SK-N-SH treated with all-trans-retinoic acid at 6 μM for 48 hours (cell line): ENCODE measurements around the gene NTNG1.

Experiments
- GLIS3 ChIP-seq: fragments of 250-450 bp; sonication (Bioruptor Pico); IDR thresholded peaks from 2 replicates; pipeline ENCODE4 v1.5.0; 2020; ENCODE audit warnings: mild to moderate bottlenecking, moderate library complexity
- RARB ChIP-seq: fragments of 250-450 bp; sonication (Bioruptor Pico); IDR thresholded peaks from 2 replicates; pipeline ENCODE4 v1.8.0; 2021; ENCODE audit warnings: mild to moderate bottlenecking, moderate library complexity
- TOX ChIP-seq: fragments of 250-450 bp; sonication (Bioruptor Pico); IDR thresholded peaks from 2 replicates; pipeline ENCODE4 v1.8.0; 2021; ENCODE audit warnings: mild to moderate bottlenecking, moderate library complexity, borderline replicate concordance
- TSHZ2 ChIP-seq: fragments of 250-450 bp; sonication (Bioruptor Pico); IDR thresholded peaks from 2 replicates; pipeline ENCODE4 v1.5.0; 2020; ENCODE audit warnings: mild to moderate bottlenecking, moderate library complexity
- ZFP30 ChIP-seq: fragments of 450-650 bp; formaldehyde crosslinking; IDR thresholded peaks from 2 replicates; pipeline ENCODE4 v1.5.0; 2022; ENCODE audit warnings: mild to moderate bottlenecking, moderate library complexity
- TF ChIP-seq, protein P1 (sequence below): fragments of 250-450 bp; sonication (Bioruptor Pico); IDR thresholded peaks from 2 replicates; pipeline ENCODE4 v1.5.1; 2020; ENCODE audit warnings: low read depth, mild to moderate bottlenecking, moderate library complexity
- TF ChIP-seq, protein P2 (sequence below): fragments of 250-450 bp; sonication (Bioruptor Pico); IDR thresholded peaks from 2 replicates; pipeline ENCODE4 v1.8.0; 2020; ENCODE audit warnings: mild to moderate bottlenecking, moderate library complexity, borderline replicate concordance

- TF ChIP-seq TOX (no peak), TSHZ2 (CRISPR knock-in tag) (no peak), ZFP30 (CRISPR knock-in tag) (no peak), GLIS3 (CRISPR knock-in tag) (no peak), RARB (CRISPR knock-in tag) (no peak)
- TF ChIP-seq, protein P1, sequence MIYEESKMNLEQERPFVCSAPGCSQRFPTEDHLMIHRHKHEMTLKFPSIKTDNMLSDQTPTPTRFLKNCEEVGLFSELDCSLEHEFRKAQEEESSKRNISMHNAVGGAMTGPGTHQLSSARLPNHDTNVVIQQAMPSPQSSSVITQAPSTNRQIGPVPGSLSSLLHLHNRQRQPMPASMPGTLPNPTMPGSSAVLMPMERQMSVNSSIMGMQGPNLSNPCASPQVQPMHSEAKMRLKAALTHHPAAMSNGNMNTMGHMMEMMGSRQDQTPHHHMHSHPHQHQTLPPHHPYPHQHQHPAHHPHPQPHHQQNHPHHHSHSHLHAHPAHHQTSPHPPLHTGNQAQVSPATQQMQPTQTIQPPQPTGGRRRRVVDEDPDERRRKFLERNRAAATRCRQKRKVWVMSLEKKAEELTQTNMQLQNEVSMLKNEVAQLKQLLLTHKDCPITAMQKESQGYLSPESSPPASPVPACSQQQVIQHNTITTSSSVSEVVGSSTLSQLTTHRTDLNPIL (CRISPR knock-in tag): no peak
- TF ChIP-seq, protein P2, sequence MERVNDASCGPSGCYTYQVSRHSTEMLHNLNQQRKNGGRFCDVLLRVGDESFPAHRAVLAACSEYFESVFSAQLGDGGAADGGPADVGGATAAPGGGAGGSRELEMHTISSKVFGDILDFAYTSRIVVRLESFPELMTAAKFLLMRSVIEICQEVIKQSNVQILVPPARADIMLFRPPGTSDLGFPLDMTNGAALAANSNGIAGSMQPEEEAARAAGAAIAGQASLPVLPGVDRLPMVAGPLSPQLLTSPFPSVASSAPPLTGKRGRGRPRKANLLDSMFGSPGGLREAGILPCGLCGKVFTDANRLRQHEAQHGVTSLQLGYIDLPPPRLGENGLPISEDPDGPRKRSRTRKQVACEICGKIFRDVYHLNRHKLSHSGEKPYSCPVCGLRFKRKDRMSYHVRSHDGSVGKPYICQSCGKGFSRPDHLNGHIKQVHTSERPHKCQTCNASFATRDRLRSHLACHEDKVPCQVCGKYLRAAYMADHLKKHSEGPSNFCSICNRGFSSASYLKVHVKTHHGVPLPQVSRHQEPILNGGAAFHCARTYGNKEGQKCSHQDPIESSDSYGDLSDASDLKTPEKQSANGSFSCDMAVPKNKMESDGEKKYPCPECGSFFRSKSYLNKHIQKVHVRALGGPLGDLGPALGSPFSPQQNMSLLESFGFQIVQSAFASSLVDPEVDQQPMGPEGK (CRISPR knock-in tag): no peak
Measured at GRCh38 chr1:107247679-107248078, 106.8 kb downstream of the NTNG1 start.
